CD4-positive, alpha-beta T cell treated with Interleukin-21 for 1 hour (primary cell): ENCODE data around the gene KSR2.
"Not testable (repeated sequence)": the region's sequence is repeated elsewhere in the genome, so short reads cannot be mapped to it uniquely, and the experiment has no call there.

Experiments used
- DNase-seq: peaks from one replicate; pipeline ENCODE4 v3.0.0-alpha.2; 2020

KSR2 gene

DNA sequence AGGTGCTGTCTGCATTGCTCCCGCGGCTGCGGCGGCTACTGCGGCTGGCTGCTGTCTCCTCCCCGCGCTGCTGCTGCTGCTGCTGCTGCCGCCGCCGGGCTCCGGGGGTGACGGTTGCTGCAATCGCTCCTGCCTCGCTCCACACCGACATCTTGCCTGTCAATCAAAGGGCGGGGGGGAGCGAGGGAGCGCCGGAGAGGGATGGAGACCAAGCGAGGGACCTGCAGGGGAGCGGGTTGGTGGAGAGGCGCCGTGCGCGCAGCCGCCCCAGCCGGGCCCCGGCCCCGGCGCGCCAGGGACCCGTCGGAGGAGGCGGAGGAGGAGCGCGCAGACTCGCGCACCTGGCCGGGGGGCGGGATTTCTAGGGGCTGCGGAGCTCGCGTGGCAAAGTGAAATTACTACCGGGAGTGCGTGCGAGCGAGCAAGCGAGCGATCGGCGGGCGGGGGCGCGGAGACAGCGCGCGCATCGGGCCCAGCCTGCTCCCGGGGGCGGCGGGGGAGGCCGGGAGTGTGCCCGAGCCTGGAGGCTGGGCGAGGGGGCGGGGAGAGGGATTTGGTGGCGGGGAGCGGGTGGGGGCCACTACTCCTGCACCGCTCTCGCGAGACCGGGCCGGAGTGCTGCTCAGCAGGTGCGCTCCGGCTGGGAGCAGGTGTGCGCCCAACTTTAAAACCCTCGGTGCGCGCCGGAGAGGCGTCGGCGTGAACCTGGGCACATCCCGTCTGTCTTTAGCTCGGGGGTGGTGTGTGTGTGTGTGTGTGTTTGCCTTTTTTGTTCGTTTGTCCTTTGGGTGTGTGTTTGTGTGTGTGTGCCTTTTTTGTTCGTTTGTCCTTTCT is at the start of gene KSR2:
TSS of gene KSR2 (minus strand) at position 165 of the 834 bp plus-strand sequence. CDS start 735 bp downstream, outside the sequence.
- peak; percentile 52 for DNase-seq

- DNase-seq, result no peak
Measured at GRCh38 chr12:118017926-118018325, 49.1 kb upstream of the KSR2 start.

GRCh38 chr12:118016424-118017264 is 47.9 kb upstream of the KSR2 start, which contains the start of gene RFC5:
Gene RFC5, plus strand, starts transcription at chr12:118016703. Its CDS starts 125 bp downstream, at chr12:118016828.
- peak; percentile 97 for DNase-seq

DNA sequence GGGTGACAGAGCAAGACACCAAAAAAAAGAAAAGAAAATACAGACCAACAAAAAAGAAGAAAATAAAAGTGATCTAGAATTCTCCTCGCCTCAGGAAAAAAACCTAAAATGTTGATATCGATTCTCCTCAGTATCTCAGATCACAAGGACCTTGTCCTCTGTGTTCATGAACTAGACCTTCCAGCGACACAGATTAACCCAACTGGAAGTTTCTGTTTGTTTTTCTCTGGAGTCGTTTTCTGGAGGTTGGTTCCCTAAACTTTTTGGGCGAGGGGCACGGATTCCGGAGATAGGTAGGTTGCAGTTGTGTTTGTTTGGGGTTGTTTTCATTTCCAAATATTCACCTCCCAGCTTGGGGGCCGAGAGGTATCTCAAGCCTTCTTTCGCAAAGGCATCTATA is 47.2 kb upstream of the KSR2 start:
- no peak for DNase-seq

- DNase-seq, result no peak
Measured at GRCh38 chr12:118015306-118015705, 46.5 kb upstream of the KSR2 start.

DNA sequence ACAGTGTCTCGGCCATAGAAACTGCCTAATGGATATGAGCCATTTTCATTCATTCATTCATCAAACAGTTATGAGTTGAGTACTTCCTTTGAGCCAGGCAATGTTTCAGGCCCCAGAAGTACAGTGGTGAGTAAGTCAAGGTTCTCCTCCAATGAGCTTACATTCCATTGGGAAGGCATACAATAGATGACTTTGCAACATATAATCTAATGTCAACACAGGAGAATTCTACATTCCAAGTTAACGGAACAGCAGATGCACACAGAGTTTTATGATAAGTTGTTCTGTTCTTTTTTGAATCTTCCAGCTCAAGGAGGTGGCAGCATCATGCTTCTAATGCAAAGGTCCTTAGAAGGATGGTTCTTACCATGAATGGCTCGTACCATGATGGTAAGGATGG is 44.5 kb upstream of the KSR2 start:
- no peak for DNase-seq

DNA sequence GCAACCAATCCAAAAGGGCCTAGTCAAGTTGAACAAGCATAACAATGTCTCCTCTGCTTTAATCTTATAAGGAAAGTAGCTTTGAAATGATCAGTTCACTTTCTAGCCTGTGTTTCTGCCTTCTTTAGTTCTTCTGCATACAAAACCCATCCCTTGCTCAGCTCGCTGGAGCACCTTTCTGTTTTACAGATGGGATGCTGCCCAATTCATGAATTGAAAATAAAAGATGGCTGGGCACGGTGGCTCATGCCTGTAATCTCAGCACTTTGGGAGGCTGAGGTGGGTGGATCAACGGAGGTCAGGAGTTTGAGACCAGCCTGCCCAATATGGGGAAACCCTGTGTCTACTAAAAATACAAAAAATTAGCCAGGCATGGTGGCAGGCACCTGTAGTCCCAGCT is 43.2 kb upstream of the KSR2 start:
- no peak for DNase-seq

DNA sequence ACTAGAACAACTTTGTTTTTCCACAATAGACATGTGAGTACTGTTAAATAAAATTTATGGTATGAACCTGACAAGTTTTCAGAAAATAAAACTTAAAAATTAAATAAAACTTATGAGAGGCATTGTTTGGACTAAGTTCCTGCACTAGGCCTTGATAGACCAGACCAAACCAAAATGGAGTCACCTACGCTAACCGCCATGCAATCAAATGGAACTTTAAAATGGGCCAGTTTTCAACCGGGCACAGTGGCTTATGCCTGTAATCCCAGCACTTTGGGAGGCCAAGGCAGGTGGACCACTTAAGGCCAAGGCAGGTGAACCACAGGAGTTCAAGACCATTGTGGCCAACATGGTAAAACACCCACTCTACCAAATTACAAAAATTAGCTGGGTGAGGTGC is 42.6 kb upstream of the KSR2 start:
- DNase-seq, result no peak

- DNase-seq, result no peak
Measured at GRCh38 chr12:118010903-118011302, 42.1 kb upstream of the KSR2 start.

DNA sequence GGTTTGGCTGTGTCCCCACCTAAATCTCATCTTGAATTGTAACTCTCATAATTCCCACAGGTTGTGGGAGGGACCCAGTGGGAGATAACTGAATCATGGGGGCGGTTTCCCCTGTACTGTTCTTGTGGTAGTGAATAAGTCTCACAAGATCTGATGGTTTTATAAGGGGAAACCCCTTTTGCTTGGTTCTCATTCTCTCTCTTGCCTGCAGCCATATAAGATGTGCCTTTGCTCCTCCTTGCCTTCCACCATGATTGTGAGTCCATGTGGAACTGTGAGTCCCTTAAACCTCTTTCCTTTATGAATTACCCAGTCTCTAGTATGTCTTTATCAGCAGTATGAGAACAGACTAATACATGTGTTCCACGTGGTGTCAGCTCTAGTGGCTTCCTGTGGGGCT is 31.0 kb upstream of the KSR2 start:
- not testable (repeated sequence) for DNase-seq

- DNase-seq, result no peak
Measured at GRCh38 chr12:117998719-117999118, 29.9 kb upstream of the KSR2 start.

DNA sequence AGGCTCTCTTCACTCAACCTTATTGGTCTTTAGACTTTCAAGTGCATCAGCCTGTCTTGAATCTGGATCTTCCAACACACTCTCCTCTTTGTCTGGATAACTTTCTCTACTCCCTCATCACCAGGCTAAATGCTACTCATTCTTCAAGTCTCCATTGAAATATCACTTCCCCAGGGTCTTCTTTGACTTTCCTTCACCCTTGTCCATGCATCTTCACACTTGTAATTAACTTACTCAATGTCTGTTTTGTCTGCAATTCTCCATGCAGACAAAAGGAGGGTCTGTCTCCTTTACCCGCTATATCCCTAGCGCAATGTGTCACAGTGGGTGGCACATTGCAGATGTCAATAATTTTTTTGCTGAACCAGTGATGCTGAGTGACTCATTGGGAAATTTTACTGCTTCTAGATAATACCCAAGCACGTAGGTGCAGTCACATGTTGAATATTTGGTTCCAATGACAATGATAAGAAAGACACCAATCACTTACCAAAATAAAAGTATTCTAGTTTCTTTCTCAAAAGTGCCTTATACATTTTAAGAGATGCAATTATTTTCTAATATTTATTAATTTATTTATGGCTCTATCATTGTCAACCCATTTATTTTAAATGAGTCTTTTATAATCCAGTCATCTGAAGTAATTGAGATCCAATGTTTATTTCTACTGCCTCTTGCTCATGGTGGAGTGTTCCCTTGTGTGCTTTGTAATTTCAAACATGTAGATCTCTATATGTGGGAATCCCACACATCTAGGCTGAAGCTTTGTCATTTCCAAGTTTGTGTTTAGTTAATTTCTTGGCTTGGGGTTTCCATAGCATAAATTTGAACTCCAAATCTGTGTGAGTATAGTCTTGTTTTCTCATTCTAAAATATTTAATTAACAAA is 26.0 kb upstream of the KSR2 start:
- DNase-seq, result no peak

GRCh38 chr12:117986705-117987469 is 18.1 kb upstream of the KSR2 start:
- DNase-seq, result no peak

GRCh38 chr12:117985182-117985581 is 16.4 kb upstream of the KSR2 start:
- DNase-seq, result no peak

- DNase-seq, result no peak
Measured at GRCh38 chr12:117981267-117981666, 12.5 kb upstream of the KSR2 start.

DNA sequence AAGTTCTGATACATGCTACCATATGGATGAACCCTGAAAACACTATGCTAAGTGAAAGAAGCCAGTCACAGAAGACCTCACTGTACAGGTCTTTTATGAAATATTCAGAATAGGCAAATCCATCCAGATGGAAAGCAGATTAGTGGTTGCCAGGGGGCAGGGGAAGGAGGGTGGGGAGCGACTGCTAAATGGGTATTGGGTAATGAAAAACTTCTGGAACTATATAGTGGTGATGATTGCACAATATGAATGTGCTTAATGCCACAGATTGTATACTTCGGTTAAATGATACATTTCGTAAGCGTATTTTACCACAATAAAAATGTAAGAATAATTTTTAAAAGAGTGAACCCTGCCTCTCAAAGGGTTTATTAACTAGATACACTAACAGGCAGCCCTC is 11.8 kb upstream of the KSR2 start:
- DNase-seq, result no peak

DNA sequence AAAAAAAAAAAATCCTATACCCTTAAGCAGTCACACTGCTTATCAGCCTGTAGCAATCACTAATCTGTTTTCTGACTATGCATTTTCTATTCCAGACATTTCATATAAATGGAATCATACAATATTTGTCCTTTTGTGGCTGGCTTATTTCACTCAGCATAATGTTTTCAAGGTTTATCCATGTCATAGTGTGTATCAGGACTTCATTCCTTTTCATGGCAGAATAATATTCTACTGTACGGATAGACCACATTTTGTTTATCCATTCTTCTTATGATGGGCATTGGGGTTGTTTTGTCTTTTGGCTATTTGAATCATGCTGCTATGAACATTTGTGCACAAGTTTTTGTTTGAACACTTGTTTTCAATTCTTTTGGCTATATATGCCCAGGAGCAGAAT is 8.6 kb upstream of the KSR2 start:
- no peak for DNase-seq

DNA sequence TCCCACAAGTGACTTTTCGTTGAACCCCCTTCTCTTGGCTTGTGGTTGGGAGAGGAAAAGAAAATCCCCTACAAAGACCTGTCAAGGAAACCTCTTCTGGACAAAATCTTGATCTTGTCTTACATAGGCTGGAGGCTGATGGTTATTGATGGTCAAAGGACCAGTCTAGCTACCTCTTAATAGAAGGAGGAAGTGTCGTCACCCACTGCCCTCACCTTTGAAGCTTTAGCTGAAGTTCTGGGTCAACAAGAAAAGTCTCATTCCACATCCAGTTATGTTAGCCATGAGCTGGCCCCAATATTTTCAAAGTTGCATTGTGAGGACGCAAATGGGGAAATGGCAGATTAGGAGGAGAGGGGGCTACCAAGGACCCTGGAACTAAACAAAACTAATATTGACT is 6.2 kb upstream of the KSR2 start:
- DNase-seq, result no peak

DNA sequence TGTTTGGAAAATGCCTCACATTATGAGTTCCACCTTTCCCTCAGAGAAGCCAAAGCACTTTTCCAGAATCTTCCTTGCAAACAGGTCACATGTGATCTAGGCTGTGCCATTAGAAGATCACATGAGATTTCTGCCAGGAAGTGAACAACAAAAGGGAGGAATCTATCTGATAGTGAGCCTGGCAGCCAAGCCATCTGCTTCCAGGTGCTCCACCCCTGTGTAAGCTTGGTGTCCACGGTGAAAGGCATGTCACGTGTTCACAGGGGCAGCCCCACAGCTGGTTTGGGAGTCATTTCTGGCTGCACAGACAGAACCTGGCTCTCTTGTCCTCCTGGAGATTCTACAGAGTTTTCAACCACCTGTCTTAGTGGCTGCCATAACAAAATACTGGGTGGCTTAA is 3.5 kb upstream of the KSR2 start:
- no peak for DNase-seq

- no peak for DNase-seq
Measured at GRCh38 chr12:117970334-117970733, 1.5 kb upstream of the KSR2 start.

- DNase-seq, result no peak
Measured at GRCh38 chr12:117968151-117968789, 520 bp downstream of the KSR2 start.

DNA sequence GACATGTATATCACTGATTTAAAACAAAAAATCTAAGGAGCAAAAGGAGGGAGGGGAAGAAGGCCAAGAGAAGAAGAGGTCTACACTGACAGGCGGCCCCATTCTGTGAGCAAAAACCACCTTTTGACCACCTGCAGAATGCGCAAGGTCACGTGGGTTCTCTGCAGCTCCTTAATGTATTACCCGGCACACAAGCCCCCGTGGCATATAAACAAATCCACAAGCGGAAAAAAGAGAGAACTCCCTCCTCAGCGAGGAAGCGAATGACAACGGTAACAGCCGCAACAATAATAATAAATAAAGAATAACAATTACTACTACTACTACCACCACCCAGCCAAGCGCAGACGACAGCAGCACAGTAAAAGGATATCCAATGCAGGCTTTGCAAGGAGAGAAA is 1.3 kb downstream of the KSR2 start:
- no peak for DNase-seq
